ENCODE measurements around the gene TMEM266.

Gene TMEM266

DNA sequence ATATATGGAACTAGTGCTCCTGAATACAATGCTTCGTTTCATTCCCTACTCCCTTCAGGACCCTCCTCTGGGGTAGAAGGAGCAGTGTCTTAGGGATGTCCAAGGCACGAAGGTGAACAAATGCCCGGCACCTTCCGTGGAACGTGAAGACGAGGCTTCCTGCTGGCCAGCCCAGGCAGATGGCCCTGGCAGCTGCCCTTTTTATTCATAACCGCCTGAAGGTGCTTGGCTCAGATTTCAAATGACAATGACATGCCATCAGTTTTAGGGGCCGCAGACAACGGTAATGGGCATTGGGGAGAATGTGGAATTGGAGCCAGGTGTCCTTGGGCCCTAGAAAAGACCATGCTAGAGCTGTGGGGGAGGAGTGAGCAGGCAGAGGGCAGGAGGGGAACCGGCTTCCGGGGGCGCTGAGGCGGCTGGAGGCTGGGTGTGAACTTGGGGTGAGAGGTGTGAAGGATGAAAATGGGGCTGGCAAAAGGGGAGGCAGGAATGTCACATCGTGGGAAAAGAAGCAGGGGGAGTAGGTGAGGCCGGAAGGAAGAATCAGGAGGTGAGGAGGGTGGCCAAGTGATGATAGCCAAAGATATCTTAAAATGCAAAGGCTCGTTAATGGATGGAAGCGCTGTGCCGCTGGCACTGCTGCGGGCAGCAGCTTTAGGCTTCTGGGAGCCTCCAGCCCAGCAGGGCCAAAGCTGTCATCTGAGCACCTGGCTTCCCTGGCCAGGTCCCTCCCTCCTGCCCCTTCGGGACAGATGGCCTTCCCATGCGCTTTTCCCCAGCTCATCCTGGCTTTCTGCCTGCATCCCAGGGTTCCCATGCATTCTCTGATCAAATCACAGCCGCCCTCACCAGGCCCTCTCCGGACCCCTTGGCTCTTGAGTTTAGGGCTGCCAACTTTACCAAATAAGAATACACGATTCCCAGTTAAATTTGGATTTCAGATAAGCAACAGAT, 93.7 kb downstream of the TMEM266 start:
- H3K36me3 ChIP-seq (ENCODE audit: control insufficient read depth in 1 of 2, insufficient read depth in 2 of 2, low read length in 2 of 2) = no peaks in the 10 kb centered on the region
- H3K4me3 ChIP-seq (ENCODE audit: low read depth in 1 of 2, low read length in 2 of 2) = no peak overlapping the region
- H3K9me3 ChIP-seq (ENCODE audit: control insufficient read depth in 1 of 2, low read length in 2 of 2) = no peaks in the 10 kb centered on the region
- H3K27ac ChIP-seq (ENCODE audit: low read length) = no peak overlapping the region
- H3K27me3 ChIP-seq (ENCODE audit: low read depth, low read length) = no peaks in the 10 kb centered on the region
- H3K4me1 ChIP-seq (ENCODE audit: control insufficient read depth in 1 of 2, insufficient read depth in 2 of 2, low read length in 2 of 2) = no peaks in the 10 kb centered on the region

DNA sequence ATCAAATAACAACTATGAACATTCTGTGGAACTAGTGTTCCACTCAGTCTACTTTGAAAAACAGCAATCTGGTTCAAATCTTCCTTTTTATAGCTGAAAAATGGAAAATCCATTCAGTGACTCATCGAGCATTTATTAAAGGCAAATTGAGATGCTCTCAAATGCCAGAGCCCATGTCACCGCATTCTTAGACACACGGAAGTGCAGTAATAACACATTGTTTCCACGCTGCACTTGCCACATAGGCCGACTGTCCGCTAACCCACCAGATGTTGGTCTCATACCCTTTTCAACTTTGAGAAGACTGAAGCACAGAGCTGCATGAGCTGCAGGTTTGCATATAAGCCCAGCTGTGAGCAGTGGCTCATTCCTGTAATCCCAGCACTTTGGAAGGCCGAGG, 95.9 kb downstream of the TMEM266 start:
- Histone ChIP-seq H3K27me3 (ENCODE audit: low read depth, low read length) (no peaks in the 10 kb centered on the region), H3K27ac (ENCODE audit: low read length) (no peak overlapping the region), H3K9me3 (ENCODE audit: control insufficient read depth in 1 of 2, low read length in 2 of 2) (no peaks in the 10 kb centered on the region), H3K36me3 (ENCODE audit: control insufficient read depth in 1 of 2, insufficient read depth in 2 of 2, low read length in 2 of 2) (no peaks in the 10 kb centered on the region), H3K4me1 (ENCODE audit: control insufficient read depth in 1 of 2, insufficient read depth in 2 of 2, low read length in 2 of 2) (peaks cover 0 to under 1% of the 10 kb centered on the region in 2 donors), H3K4me3 (ENCODE audit: low read depth in 1 of 2, low read length in 2 of 2) (no peak overlapping the region)

GRCh38 chr15:76158226-76158625, 98.4 kb downstream of the TMEM266 start:
- H3K27me3 ChIP-seq (ENCODE audit: low read depth, low read length) = no peaks in the 10 kb centered on the region
- H3K36me3 ChIP-seq (ENCODE audit: control insufficient read depth in 1 of 2, insufficient read depth in 2 of 2, low read length in 2 of 2) = no peaks in the 10 kb centered on the region
- H3K4me3 ChIP-seq (ENCODE audit: low read depth in 1 of 2, low read length in 2 of 2) = no peak overlapping the region
- H3K27ac ChIP-seq (ENCODE audit: low read length) = no peak overlapping the region
- no peaks in the 10 kb centered on the region for H3K9me3 ChIP-seq (ENCODE audit: control insufficient read depth in 1 of 2, low read length in 2 of 2)
- peaks cover 0 to 9% of the 10 kb centered on the region in 2 donors for H3K4me1 ChIP-seq (ENCODE audit: control insufficient read depth in 1 of 2, insufficient read depth in 2 of 2, low read length in 2 of 2)

- Histone ChIP-seq H3K9me3 (ENCODE audit: control insufficient read depth in 1 of 2, low read length in 2 of 2) (no peaks in the 10 kb centered on the region), H3K4me1 (ENCODE audit: control insufficient read depth in 1 of 2, insufficient read depth in 2 of 2, low read length in 2 of 2) (peaks cover 0 to 9% of the 10 kb centered on the region in 2 donors), H3K36me3 (ENCODE audit: control insufficient read depth in 1 of 2, insufficient read depth in 2 of 2, low read length in 2 of 2) (no peaks in the 10 kb centered on the region), H3K27me3 (ENCODE audit: low read depth, low read length) (no peaks in the 10 kb centered on the region), H3K4me3 (ENCODE audit: low read depth in 1 of 2, low read length in 2 of 2) (no peak overlapping the region), H3K27ac (ENCODE audit: low read length) (no peak overlapping the region)
These were observed 99.0 kb downstream of the TMEM266 start for GRCh38 chr15:76158815-76159214.

GRCh38 chr15:76159282-76159681, 99.5 kb downstream of the TMEM266 start:
- Histone ChIP-seq H3K27me3 (ENCODE audit: low read depth, low read length) (no peaks in the 10 kb centered on the region), H3K9me3 (ENCODE audit: control insufficient read depth in 1 of 2, low read length in 2 of 2) (no peaks in the 10 kb centered on the region), H3K36me3 (ENCODE audit: control insufficient read depth in 1 of 2, insufficient read depth in 2 of 2, low read length in 2 of 2) (no peaks in the 10 kb centered on the region), H3K4me1 (ENCODE audit: control insufficient read depth in 1 of 2, insufficient read depth in 2 of 2, low read length in 2 of 2) (peaks cover 0 to 9% of the 10 kb centered on the region in 2 donors), H3K27ac (ENCODE audit: low read length) (no peak overlapping the region), H3K4me3 (ENCODE audit: low read depth in 1 of 2, low read length in 2 of 2) (no peak overlapping the region)

GRCh38 chr15:76160426-76161152, 100.8 kb downstream of the TMEM266 start:
- Histone ChIP-seq H3K36me3 (ENCODE audit: control insufficient read depth in 1 of 2, insufficient read depth in 2 of 2, low read length in 2 of 2) (no peaks in the 10 kb centered on the region), H3K9me3 (ENCODE audit: control insufficient read depth in 1 of 2, low read length in 2 of 2) (no peaks in the 10 kb centered on the region), H3K4me3 (ENCODE audit: low read depth in 1 of 2, low read length in 2 of 2) (no peak overlapping the region), H3K27ac (ENCODE audit: low read length) (no peak overlapping the region), H3K4me1 (ENCODE audit: control insufficient read depth in 1 of 2, insufficient read depth in 2 of 2, low read length in 2 of 2) (peaks cover 0 to 9% of the 10 kb centered on the region in 2 donors), H3K27me3 (ENCODE audit: low read depth, low read length) (no peaks in the 10 kb centered on the region)

DNA sequence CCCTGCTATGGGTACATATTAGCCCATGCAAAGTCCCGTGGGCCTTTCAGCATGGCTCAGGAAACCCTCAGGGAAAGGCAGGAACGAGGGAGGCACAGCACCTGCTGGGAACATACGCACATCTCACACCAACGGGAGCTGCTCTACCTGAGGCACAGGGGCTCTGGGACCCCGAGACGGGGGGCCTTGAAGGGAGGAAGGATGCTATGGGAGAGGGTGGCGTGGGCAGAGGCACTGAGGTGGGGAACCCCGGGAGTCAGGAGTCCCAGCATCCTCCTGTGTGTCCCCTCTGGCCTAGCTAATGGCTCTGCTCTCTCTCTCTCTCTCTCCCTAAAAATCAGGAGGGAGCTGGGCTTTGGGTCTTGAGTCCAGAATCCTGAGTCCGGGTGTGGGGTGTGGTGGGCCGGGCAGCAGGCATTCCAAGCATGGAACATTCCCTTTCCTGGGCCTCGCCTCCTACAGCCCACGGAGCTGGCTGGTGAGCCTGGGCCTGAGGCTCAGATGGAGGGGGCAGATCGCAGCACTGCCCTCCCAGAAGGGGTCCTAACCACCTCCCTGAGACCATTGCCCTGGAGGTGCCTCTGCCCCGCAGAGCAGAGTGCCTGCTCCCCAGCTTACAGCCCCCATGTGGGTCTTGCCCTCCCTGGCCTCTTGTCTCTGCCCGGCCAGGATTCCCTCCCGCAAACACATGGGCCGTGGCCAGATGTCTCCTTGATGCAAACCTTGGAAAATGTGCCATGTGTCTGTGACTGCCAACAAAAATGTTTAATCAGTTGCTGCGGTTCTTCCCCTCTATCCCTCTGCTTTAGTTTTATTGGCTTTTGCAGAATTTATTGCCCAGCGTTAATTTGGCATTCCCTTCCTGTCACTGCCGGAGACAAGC, 101.6 kb downstream of the TMEM266 start:
- Histone ChIP-seq H3K9me3 (ENCODE audit: control insufficient read depth in 1 of 2, low read length in 2 of 2) (no peaks in the 10 kb centered on the region), H3K4me3 (ENCODE audit: low read depth in 1 of 2, low read length in 2 of 2) (no peak overlapping the region), H3K36me3 (ENCODE audit: control insufficient read depth in 1 of 2, insufficient read depth in 2 of 2, low read length in 2 of 2) (no peaks in the 10 kb centered on the region), H3K27ac (ENCODE audit: low read length) (no peak overlapping the region), H3K4me1 (ENCODE audit: control insufficient read depth in 1 of 2, insufficient read depth in 2 of 2, low read length in 2 of 2) (peaks cover 0 to 9% of the 10 kb centered on the region in 2 donors), H3K27me3 (ENCODE audit: low read depth, low read length) (no peaks in the 10 kb centered on the region)

- peaks cover 0 to 9% of the 10 kb centered on the region in 2 donors for H3K4me1 ChIP-seq (ENCODE audit: control insufficient read depth in 1 of 2, insufficient read depth in 2 of 2, low read length in 2 of 2)
- H3K27ac ChIP-seq (ENCODE audit: low read length) = no peak overlapping the region
- H3K9me3 ChIP-seq (ENCODE audit: control insufficient read depth in 1 of 2, low read length in 2 of 2) = no peaks in the 10 kb centered on the region
- no peaks in the 10 kb centered on the region for H3K27me3 ChIP-seq (ENCODE audit: low read depth, low read length)
- H3K4me3 ChIP-seq (ENCODE audit: low read depth in 1 of 2, low read length in 2 of 2) = no peak overlapping the region
- no peaks in the 10 kb centered on the region for H3K36me3 ChIP-seq (ENCODE audit: control insufficient read depth in 1 of 2, insufficient read depth in 2 of 2, low read length in 2 of 2)
These were observed 102.2 kb downstream of the TMEM266 start for GRCh38 chr15:76162036-76162398.

DNA sequence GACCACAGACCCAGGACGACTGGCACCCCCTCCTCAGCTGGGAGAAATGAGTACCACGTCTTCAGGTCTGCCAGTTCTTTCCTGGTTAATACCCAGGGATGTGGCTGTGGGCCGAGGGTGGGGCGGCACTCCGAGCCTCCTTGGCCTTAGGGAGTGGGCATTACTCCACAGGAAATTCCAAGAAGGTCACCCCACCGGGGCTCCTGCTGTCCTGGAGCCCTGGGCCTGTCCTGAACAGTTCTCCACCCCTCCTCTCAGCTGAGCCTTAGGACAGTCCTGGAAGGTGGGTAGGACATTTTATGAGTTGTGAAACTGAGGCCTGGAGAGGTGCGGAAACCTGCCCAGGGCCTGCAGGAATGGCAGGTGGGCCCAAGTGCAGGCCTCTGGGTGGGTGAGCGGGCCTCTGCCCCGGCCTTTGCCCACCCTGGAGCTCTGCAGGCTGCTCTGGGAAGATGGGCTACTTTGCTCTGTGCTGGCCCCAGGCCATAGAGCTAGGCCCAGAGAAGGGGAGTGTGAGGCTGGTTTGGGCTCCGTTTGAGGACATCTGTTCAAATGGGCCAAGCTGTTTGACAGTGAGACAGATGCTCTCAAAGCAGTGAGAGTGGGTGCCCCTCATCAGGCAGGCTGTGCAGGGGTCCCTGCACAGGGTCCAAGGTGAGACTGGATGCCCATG, 103.1 kb downstream of the TMEM266 start:
- Histone ChIP-seq H3K36me3 (ENCODE audit: control insufficient read depth in 1 of 2, insufficient read depth in 2 of 2, low read length in 2 of 2) (no peaks in the 10 kb centered on the region), H3K27ac (ENCODE audit: low read length) (no peak overlapping the region), H3K4me1 (ENCODE audit: control insufficient read depth in 1 of 2, insufficient read depth in 2 of 2, low read length in 2 of 2) (peaks cover 0 to 9% of the 10 kb centered on the region in 2 donors), H3K9me3 (ENCODE audit: control insufficient read depth in 1 of 2, low read length in 2 of 2) (no peaks in the 10 kb centered on the region), H3K4me3 (ENCODE audit: low read depth in 1 of 2, low read length in 2 of 2) (no peak overlapping the region), H3K27me3 (ENCODE audit: low read depth, low read length) (no peaks in the 10 kb centered on the region)

- peak overlapping the region; percentile 39 for H3K27ac ChIP-seq (ENCODE audit: low read length)
- H3K4me1 ChIP-seq (ENCODE audit: control insufficient read depth in 1 of 2, insufficient read depth in 2 of 2, low read length in 2 of 2) = peaks cover 0 to 9% of the 10 kb centered on the region in 2 donors
- no peaks in the 10 kb centered on the region for H3K9me3 ChIP-seq (ENCODE audit: control insufficient read depth in 1 of 2, low read length in 2 of 2)
- no peaks in the 10 kb centered on the region for H3K36me3 ChIP-seq (ENCODE audit: control insufficient read depth in 1 of 2, insufficient read depth in 2 of 2, low read length in 2 of 2)
- H3K4me3 ChIP-seq (ENCODE audit: low read depth in 1 of 2, low read length in 2 of 2) = no peak overlapping the region
- H3K27me3 ChIP-seq (ENCODE audit: low read depth, low read length) = no peaks in the 10 kb centered on the region
These were observed 103.9 kb downstream of the TMEM266 start for GRCh38 chr15:76163457-76164295.

Measured in muscle layer of duodenum (tissue), 2 donors.